SW 1271 (cell line): ENCODE results near the gene U2AF1L4.

ENCODE experiments used
- DNase-seq, 2 experiments: peaks; one replicate each; lab custom pipeline; 2025; lab: John Stamatoyannopoulos, UW

The U2AF1L4 gene

DNA sequence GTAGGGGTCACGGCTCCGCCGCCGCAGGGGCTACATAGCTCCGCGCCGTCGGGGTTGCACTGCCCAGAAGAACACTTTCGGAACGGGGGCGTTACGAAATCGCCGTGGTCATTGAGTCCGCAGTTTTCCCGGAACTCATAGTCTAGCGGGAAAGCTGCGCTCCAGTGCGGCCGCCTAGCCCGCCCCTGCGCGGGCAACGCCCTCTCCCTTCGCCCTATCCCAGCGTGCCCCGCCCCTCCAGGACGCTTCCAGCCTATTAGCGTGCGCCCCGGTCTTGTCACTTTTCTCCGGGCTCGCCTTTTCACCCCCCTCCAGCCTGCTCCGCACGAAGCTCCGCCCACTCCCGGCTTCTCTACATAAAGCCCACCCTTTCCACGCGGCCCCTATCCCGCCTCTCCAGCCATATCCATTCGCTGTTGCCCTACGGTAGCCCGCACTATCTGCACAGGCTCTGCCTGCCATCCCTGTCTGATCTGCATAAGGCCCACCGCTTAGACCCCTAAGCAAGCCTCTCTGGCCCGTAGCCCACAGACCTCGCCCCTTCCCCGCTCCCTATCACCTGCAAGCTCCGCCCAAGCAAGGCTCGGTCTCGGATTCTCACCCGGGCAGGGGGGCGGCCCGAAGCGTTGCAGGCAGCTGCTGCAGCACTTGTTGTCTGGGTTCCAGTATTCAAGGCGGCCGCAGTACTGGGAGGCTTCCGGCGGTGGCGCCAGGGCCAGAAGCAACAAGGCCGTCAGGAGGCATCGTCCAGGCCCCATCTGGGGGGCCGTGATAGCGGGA lies 4.6 kb downstream of the U2AF1L4 start:
- DNase-seq, result peak; percentile 88 to 89

DNA sequence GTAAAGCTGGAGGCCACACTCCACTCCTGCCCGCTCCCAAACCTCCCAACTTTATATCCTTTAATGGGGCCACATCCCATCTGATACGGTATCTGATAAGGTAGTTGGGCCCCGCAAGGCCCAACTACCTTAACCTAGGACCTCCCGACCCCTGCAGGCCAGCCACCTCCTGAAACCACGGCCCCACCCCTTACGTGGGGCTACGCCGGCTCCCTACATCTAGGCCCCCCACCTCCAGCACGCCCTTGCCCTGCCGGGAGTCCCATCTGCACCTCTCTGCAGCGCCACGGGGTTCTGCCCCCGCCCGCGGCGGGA lies 5.2 kb downstream of the U2AF1L4 start:
- no peak for DNase-seq

DNA sequence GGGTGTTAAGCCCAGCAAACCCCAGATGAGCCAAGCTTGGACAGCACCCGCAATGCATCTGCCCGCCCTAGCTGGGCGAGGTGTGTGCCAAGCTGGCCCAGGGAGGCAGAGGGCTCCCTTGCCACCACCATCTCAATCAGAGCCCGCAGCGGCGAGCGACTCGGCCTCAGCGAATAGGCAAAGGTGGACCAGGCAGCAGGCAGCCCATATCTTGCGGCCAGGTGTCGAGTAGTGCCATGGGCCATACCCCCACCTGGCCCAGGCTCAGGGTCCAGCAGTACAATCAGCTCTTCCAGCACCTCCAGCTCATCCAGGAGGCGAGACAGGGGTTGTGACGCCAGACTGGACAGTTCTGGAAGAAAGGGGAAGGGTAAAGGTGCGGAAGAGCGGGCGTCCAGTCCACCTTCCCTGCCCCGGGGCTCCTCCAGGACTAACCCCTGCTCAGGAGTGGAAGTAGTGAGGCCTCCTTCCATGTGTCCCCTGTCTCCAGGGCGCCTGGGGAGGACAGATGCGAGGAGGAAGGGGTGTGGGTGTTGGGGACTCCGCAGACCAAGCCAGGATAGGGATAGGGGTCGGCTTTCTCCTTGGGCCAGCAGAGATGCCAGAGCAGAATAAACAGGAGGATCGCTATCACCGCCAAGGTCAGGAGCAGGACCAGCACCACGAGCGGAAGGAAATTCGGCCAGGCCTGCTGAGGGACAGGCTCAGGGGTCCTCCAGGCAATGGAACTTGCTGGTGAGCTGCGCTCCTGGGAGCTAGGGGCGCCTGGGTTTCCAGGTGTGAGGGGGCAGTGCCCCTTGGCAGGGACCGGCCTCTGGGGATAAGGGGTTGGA lies 5.7 kb downstream of the U2AF1L4 start:
- no peak for DNase-seq

DNA sequence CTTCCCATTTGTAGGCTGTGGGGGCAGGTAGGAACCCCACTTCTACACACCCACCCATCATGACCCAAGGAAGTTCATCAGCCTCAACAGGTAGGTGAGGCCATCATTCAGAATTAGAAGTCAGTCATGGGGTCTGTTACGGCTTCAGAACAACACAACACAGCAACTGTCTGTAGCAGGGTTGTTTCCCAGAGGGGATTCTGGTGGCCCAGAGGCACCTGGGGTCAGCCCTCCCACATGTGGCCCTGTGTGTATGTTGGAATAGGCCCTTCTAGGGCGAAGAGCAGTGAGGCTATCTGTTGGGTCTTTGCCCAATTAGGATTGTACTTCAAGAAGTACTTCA lies 6.4 kb downstream of the U2AF1L4 start:
- no peak for DNase-seq

DNA sequence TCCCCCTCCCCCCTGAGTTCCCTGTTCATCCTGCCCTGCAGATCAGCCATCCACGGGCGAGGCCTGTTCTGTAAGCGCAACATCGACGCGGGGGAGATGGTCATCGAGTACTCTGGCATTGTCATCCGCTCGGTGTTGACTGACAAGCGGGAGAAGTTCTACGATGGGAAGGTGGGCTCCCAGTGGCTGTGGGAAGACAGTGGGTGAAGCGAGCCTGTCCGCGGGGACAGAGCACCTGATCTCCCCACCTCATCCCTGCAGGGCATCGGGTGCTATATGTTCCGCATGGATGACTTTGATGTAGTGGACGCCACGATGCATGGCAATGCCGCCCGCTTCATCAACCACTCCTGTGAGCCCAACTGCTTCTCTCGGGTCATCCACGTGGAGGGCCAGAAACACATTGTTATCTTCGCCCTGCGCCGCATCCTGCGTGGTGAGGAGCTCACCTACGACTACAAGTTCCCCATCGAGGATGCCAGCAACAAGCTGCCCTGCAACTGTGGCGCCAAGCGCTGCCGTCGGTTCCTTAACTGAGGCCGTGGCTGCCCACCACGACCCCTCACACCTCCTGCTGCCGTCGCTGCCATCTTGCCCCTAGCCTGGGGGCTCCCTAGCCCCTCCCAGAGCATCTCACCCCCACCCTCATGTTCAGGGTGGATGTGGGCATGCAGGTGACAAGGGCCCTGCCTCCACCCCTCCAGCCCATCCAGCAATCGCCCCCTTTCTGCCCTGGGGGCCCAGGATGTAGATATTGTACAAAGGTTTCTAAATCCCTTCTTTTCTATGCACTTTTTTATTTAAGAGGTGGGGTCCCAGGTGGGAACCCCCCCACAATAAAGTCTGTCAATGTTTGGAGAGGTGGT lies 7.0 kb downstream of the U2AF1L4 start:
- no peak for DNase-seq

DNA sequence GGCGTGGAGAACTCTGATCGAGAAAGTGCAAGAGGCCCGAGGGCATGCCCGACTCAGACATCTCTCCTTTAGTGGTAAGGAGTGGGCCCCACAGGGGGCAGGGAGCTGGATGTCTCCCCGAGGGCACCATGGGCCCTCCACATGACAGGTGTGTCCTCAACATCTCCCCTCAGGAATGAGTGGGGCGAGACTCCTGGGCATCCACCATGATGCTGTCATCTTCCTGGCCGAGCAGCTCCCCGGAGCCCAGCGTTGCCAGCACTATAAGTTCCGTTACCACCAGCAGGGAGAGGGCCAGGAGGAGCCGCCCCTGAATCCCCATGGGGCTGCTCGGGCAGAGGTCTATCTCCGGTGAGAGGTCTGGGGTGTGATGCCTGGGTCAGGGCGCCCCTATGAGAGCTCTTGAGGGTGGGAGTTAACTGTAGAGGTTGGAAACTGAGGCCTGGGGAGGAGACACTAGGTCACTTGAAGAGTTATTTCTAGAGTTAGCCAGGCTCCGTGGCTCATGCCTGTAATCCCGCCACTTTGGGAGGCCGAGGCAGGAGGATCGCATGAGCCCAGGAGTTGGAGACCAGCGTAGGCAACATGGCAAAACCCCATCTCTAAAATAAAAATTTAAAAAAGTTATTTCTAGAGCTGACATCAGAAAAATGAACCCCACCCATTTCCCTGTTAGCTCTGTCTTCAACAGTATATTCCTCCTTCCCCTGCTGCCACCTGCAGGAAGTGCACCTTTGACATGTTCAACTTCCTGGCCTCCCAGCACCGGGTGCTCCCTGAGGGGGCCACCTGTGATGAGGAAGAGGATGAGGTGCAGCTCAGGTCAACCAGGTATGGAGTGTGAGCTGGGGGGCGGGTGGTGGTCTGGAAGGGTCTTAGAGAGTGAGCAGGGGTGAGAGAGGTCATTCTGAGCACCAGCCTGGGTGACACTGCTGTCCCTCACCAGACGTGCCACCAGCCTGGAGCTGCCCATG lies 8.0 kb downstream of the U2AF1L4 start:
- peak in 1 of 2 experiments; percentile 20 for DNase-seq

DNA sequence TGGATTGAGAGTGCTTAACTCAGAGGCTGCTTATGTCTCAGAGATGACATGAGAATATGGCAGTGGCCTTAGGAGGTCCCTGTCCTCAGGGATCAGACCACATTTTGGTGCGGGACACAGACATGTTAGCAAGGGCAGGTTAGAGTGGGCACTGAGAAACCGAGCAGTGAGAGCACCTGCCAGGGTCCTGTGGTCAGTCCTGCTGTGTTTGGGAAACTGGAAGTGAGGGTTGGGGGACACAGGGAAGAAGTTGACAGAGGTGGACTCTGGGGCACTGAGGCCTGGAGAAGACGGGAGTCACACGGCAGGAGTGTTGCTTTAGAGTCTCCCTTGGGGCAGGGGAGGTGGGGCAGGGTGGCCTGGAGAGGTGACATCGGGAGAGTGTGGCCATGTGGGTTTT lies 10.3 kb downstream of the U2AF1L4 start:
- DNase-seq, result no peak

DNA sequence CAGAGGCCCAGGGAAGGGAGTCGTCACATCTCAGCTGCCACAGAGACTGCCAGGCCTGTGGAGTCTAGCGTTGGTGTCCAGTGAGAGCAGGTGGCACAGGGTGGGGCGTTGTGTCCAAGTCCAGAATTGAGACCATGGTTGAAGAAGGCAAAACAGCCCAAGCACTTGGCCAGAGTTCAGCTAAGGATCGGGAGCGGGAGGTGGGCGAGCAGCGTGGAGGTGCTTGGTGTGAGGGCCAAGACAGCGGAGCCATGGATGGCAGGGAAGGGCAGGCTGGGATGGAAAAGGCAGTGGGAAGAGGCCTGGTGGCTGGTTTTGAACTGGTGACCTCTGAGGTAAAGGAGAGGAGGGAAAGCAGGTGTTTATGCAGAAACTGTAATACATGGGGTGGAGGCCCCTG lies 10.9 kb downstream of the U2AF1L4 start:
- no peak for DNase-seq

DNA sequence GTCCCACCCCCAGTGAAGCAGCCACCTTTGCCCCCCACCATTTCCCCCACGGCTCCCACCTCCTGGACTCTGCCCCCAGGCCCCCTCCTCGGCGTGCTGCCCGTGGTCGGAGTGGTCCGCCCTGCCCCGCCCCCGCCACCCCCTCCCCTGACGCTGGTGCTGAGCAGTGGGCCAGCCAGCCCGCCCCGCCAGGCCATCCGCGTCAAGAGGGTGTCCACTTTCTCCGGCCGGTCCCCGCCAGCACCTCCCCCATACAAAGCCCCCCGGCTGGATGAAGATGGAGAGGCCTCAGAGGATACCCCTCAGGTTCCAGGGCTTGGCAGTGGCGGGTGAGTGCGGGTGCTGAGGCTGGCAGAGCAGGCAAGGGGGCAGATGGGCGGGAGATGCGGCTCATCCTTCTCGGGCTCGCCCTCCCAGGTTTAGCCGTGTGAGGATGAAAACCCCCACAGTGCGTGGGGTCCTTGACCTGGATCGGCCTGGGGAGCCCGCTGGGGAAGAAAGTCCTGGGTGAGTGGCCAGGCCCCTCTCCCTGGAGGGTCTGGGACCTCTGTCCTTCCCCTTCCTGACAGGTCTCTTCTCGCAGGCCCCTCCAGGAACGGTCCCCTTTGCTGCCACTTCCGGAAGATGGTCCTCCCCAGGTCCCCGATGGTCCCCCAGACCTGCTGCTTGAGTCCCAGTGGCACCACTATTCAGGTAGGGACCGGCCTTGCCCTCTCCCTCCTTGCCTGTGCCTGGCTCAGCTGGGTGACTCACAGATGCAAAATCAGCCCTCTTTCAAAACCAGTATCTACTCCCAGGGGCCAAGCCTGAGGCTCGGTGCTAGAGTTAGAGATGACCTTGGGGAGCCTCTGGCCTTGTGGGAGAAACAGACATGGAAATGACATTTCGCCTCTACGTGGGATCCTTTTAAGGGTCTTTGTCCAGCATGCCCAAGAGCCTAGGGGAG lies 11.8 kb downstream of the U2AF1L4 start:
- DNase-seq, result no peak

DNA sequence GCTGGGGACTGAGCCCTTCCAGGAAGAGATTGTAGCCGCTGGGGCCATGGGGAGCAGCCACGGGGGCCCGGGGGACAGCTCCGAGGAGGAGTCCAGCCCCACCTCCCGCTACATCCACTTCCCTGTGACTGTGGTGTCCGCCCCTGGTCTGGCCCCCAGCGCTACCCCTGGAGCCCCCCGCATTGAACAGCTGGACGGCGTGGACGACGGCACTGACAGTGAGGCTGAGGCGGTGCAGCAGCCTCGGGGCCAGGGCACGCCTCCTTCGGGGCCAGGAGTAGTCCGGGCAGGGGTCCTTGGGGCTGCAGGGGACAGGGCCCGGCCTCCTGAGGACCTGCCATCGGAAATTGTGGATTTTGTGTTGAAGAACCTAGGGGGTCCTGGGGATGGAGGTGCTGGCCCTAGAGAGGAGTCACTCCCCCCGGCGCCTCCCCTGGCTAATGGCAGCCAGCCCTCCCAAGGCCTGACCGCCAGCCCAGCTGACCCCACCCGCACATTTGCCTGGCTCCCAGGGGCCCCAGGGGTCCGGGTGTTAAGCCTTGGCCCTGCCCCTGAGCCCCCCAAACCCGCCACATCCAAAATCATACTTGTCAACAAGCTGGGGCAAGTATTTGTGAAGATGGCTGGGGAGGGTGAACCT lies 12.6 kb downstream of the U2AF1L4 start:
- no peak for DNase-seq

DNA sequence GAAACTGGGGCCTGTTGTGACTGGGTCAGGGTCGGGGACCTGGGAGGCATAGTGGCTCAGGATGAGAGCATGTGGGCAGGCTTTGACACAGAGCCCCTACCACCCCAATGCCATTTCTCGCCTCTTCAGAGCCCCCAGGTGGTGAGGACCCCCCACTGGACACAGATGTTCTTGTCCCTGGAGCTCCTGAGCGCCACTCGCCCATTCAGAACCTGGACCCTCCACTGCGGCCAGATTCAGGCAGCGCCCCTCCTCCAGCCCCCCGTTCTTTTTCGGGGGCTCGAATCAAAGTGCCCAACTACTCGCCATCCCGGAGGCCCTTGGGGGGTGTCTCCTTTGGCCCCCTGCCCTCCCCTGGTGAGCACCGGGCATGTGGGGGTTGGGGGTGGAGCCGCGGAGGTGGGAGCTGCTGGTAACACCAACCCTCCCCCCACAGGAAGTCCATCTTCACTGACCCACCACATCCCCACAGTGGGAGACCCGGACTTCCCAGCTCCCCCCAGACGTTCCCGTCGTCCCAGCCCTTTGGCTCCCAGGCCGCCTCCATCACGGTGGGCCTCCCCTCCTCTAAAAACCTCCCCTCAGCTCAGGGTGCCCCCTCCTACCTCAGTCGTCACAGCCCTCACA lies 13.3 kb downstream of the U2AF1L4 start:
- no peak for DNase-seq

DNA sequence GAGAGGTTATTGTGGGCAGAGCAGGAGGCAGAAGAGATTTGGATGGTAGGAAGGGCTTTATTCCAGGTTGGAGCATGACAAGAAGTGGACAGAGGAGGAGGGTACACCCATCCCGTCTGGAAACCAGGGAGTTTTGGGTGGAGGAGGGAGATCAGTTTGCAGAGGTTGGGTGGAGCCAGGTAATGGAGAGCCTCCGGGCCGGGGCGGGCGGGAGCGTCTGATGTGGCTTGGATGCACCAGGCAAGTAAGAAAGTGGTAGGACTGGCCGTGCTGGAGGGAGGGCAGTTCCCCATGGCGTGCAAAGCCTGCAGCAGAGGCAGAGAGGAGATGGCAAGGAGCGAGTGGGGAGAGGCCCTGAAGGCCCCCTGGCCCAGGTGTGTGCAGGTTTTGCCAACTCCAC lies 13.9 kb downstream of the U2AF1L4 start:
- no peak for DNase-seq

DNA sequence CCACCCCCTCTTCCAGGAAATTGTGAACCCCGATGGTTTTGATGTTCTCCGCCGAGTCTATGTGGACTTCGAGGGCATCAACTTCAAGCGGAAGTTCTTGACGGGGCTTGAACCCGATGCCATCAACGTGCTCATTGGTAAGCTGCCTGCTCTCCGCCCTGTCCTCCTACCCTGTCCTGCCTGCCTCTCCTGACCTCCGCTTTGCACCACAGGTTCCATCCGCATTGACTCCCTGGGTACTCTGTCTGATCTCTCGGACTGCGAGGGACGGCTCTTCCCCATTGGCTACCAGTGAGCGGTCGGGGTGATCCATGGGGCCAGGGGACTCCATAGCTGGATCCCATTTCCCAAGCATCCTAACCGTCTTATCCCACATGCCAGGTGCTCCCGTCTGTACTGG lies 14.9 kb downstream of the U2AF1L4 start:
- no peak for DNase-seq

DNA sequence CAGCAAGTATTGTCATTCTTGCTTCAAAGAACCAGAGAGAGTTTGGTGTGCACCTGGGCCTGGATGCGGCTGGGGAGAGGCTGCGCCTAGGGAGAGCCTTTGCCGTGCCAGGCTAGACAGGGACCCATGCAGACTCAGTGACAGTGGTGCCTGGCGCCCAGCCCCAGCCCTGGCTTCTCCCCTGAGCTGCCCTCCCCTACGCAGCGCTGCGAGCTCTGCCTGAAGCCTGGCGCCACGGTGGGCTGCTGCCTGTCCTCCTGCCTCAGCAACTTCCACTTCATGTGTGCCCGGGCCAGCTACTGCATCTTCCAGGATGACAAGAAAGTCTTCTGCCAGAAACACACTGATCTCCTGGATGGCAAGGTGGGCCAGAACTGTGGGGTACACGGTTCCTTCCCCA lies 15.5 kb downstream of the U2AF1L4 start:
- DNase-seq, result no peak

DNA sequence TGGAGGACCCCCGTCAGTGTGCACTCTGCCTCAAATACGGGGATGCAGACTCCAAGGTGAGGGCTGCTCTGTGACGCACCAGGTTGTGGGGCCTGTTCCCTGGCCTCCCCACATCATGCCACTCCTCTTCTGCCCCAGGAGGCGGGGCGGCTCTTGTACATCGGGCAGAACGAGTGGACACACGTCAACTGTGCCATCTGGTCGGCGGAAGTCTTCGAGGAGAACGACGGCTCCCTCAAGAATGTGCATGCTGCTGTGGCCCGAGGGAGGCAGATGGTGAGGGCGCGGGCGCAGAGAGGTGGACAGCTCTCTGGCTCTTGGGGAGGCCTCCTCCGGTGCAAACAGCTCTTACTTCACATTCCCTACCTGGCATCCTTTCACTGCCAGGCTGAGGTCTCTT lies 16.2 kb downstream of the U2AF1L4 start:
- no peak for DNase-seq

DNA sequence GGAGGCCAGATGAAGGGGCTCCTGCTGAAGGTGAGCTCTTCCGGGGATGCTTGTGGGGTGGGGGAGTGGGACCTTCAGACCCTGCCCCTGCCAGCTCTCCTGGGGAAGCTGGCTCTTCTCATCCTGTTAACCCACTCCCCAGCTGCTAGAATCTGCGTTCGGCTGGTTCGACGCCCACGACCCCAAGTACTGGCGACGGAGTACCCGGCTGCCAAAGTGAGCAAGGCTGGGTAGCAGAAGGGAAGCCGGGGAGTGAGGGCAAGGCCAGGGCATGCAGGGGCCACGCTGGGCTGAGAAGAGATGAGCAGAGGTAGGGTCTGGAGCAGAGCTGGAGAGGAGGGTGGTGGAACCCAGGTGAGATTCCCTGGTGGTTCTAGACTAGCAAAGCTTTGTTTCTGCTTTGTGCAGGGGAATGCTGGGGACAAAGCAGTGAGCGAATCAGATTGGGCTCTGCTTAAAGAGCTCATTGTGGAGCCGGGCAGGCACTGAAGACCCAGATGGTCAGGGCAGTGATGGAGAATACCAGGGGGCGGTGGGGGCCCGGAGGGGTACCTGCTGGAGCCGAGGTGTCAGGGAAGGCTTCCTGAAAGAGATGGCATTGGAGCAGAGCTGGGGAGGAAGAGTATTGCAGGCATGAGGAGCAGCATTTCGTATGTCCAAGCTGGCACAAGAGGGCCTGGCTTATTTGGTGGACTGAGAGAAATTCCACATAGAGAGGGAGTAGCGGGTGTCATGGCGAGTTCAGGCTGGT lies 17.1 kb downstream of the U2AF1L4 start:
- DNase-seq, result no peak

DNA sequence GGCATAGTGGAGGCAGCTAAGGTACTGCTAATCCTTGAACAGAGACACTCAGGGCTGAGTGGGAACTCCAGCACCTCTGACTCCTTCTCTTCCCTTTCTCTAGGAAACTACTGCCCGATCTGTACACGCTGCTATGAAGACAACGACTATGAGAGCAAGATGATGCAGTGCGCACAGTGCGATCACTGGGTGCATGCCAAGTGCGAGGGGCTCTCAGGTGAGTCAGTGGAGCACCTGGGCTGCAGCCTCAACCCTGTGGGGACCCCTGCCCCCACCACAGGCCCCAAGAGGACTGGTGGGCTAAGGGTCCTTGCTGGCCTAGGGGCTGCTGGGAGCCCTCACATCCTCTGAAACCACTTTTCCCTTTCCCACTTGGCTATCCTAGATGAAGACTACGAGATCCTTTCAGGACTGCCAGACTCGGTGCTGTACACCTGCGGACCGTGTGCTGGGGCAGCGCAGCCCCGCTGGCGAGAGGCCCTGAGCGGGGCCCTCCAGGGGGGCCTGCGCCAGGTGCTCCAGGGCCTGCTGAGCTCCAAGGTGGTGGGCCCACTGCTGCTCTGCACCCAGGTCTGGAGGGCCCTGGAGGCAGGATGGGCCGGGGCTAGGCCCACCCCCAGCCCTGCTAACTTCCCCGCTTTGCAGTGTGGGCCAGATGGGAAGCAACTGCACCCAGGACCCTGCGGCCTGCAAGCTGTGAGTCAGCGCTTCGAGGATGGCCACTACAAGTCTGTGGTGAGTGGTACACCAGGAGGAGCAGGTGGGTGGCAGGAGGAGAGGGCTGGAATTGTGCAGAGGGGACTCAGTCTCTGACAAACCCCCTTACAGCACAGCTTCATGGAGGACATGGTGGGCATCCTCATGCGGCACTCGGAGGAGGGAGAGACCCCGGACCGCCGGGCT lies 17.9 kb downstream of the U2AF1L4 start:
- DNase-seq, result no peak
